Thoracic aorta (tissue), 2 donors: ENCODE results near the gene POU3F1. TPM values are rescaled to one million over a fixed set of nuclear protein-coding genes. Genes with fewer than 3 reads are reported as not detected.

Source experiments
- ATAC-seq: fragments of 150-250 bp; one replicate; pipeline ENCODE4 v1.8.0; 2017; ENCODE audit warnings: low read depth; ENCODE audit not compliant: insufficient number of reproducible peaks, low FRiP score
- DNase-seq: peaks from one replicate; pipeline ENCODE4 v3.0.0-alpha.2; 2020; ENCODE audit warnings: low spot score
- H3K27ac ChIP-seq, 2 donors: fragments of 200-600 bp; sonication (generic); 1 replicate in 1 of 2; 2 replicates in 1 of 2; pipeline ENCODE4 v1.5.1; 2016; ENCODE audit warnings: mild to moderate bottlenecking in 2 of 2, moderate library complexity in 2 of 2
- H3K27me3 ChIP-seq: fragments of 200-600 bp; sonication (generic); replicated peaks from 2 replicates; pipeline ENCODE4 v1.6.0; 2016; ENCODE audit warnings: mild to moderate bottlenecking; ENCODE audit not compliant: insufficient read depth
- H3K36me3 ChIP-seq: fragments of 200-600 bp; sonication (generic); one replicate; pipeline ENCODE4 v1.5.1; 2016
- H3K4me1 ChIP-seq, 2 donors: fragments of 200-600 bp; sonication (generic); 1 replicate in 1 of 2; 2 replicates in 1 of 2; pipeline versions ENCODE4 v1.5.1 to v1.6.0; 2016; ENCODE audit warnings: low read depth in 2 of 2, mild to moderate bottlenecking in 1 of 2; ENCODE audit not compliant: control insufficient read depth in 1 of 2
- H3K4me3 ChIP-seq: fragments of 200-600 bp; sonication (generic); 2 replicates; pipeline ENCODE4 v1.5.1; 2016; ENCODE audit warnings: mild to moderate bottlenecking
- H3K9me3 ChIP-seq: fragments of 200-600 bp; sonication (generic); 2 replicates; pipeline ENCODE4 v1.5.1; 2016
- total RNA-seq, 2 donors: library from RNA; depleted of rRNA; stranded (reverse); fragments of >200 nt; gene quantifications; one replicate each; pipeline versions ENCODE4 v1.1.0 to v1.2.3, GENCODE V29; 2016
- TF ChIP-seq, protein P1 (sequence below): fragments of 200-600 bp; sonication (generic); IDR thresholded peaks from one replicate; pipeline ENCODE4 v1.5.1; 2019; ENCODE audit warnings: antibody characterized with exemption

The POU3F1 gene
- total RNA-seq, 2 donors from 2014 or later = not detected

DNA sequence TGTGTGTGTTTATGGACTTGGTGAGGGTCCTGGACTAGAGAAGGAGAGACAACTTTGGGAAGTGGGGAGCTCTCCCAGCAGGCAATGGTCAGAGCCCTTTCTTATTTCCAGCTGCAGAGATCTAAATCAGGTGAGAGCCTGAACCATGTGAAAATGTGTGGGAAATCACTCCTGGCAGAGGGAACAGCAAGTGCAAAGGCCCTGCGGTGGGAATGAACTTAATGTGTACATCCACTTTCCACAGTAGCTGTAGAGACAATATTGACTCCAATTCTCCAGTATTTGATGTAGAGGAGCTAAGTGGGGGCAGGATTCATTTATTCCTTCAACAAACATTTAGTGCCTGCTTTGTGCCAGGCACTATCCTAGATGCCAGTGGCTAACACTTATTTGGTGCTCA, 14.7 kb upstream of the POU3F1 start:
- DNase-seq (no peak), ATAC-seq (no peak)
- no peak overlapping the region for H3K27ac ChIP-seq
- no peaks in the 10 kb centered on the region for H3K4me1 ChIP-seq
- no peaks in the 10 kb centered on the region for H3K27me3 ChIP-seq
- H3K9me3 ChIP-seq = no peaks in the 10 kb centered on the region
- no peak overlapping the region for H3K4me3 ChIP-seq
- TF ChIP-seq, protein P1, sequence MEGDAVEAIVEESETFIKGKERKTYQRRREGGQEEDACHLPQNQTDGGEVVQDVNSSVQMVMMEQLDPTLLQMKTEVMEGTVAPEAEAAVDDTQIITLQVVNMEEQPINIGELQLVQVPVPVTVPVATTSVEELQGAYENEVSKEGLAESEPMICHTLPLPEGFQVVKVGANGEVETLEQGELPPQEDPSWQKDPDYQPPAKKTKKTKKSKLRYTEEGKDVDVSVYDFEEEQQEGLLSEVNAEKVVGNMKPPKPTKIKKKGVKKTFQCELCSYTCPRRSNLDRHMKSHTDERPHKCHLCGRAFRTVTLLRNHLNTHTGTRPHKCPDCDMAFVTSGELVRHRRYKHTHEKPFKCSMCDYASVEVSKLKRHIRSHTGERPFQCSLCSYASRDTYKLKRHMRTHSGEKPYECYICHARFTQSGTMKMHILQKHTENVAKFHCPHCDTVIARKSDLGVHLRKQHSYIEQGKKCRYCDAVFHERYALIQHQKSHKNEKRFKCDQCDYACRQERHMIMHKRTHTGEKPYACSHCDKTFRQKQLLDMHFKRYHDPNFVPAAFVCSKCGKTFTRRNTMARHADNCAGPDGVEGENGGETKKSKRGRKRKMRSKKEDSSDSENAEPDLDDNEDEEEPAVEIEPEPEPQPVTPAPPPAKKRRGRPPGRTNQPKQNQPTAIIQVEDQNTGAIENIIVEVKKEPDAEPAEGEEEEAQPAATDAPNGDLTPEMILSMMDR = no peak
- no peaks in the 10 kb centered on the region for H3K36me3 ChIP-seq

DNA sequence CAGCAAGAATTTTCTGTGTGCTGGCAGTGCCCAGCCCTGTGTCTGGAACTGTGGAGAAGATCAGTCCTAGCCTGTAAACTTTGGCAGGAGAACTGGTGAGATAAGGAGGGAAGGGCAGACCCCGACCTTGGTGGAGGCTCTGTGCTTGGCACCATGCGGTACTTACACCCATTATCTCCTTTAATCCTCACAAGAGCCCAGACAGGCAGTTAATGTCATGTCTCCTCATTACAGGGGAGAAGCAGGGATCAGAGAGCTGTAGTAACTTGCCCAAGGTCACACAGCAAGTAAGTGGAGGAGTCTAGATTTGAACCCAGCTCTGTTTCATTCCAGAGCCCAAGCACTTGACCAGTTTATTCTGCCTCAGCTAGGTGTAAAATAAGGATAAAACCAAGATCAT, 13.9 kb upstream of the POU3F1 start:
- ATAC-seq = no peak
- TF ChIP-seq, protein P1 = no peak

DNA sequence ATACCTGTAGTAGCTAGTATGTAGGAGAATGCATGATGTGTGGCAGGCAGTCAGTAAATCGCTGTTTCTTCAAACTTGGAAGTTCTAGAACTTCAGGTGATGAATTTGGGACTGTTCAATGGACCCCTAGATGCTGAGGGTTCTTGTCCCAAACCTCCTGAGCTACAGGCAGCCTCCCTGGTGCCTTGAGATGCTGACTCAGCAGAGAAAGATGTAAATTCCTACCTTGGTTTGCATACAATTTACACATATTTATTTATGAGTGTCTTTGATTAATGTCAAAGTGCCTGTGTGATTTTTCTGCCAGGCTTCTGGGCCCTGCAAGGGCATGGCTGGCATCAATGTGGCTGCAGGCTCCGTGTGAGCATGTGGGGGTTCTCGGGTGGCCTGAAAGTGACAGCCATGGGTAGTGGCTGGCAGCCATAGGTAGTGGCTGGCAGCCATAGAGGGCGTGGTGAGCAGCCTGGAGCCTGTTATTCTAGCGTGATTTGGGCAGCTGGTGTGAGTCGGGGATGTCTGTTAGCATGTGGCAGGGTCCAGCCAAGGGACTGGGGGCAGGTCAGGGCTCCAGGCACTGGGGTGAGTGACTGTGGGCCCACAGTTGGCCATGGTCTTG, 13.2 kb upstream of the POU3F1 start:
- Histone ChIP-seq H3K9me3 (no peaks in the 10 kb centered on the region), H3K27me3 (peaks cover 4% of the 10 kb centered on the region), H3K27ac (no peak overlapping the region), H3K4me1 (no peaks in the 10 kb centered on the region), H3K4me3 (no peak overlapping the region), H3K36me3 (no peaks in the 10 kb centered on the region)
- ATAC-seq (no peak), DNase-seq (no peak)
- TF ChIP-seq, protein P1 = no peak

More for the DNA sequence above, 13.9 kb upstream of the POU3F1 start:
- Histone ChIP-seq H3K36me3 (no peaks in the 10 kb centered on the region), H3K4me1 (no peaks in the 10 kb centered on the region), H3K4me3 (no peak overlapping the region), H3K27me3 (no peaks in the 10 kb centered on the region), H3K9me3 (no peaks in the 10 kb centered on the region), H3K27ac (no peak overlapping the region)
- DNase-seq = no peak

DNA sequence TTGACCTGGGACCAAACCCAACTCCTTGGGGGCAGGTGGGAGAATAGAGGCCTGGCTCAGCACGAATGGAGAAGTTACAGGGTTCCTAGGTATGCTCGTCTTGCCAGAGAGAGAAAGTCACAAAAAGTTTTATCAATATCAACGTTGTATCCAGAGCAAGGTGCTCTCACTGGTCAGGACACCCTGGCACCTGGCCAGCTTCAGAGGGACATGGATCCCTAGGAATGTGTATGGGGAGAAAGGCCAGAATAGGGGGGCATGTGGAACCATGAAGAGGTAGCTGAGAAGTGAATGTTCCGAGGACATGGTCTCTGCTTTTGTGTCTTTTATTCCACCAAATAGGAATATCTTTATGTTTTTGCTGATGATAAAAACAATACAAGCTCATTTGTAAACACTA, 9.4 kb upstream of the POU3F1 start:
- Histone ChIP-seq H3K36me3 (no peaks in the 10 kb centered on the region), H3K27me3 (peaks cover 4% of the 10 kb centered on the region), H3K4me1 (no peaks in the 10 kb centered on the region), H3K9me3 (no peaks in the 10 kb centered on the region), H3K4me3 (no peak overlapping the region), H3K27ac (no peak overlapping the region)
- ATAC-seq (no peak), DNase-seq (no peak)
- TF ChIP-seq, protein P1 = no peak

DNA sequence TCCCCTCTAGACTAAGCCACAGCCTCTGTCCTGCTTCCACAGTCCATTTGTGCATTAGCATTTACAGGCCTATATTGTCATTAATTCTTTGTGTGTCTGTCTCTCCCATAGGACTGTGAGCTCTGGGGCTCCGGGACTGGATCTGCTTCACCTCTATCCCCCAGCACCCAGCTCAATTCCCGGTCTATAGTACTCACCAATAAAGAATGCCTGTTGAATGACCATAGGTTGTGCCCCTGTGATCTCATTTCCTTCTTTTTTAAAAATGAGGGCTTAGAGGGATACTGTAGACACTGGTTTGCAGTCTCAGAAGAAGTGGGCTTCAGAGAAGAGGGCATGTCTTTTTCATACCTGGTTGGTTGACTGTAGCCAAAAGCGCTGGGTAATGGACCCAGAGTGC, 8.8 kb upstream of the POU3F1 start:
- Histone ChIP-seq H3K9me3 (no peaks in the 10 kb centered on the region), H3K4me1 (no peaks in the 10 kb centered on the region), H3K27ac (no peak overlapping the region), H3K27me3 (peaks cover 4% of the 10 kb centered on the region), H3K36me3 (no peaks in the 10 kb centered on the region), H3K4me3 (no peak overlapping the region)
- ATAC-seq (no peak), DNase-seq (no peak)
- TF ChIP-seq, protein P1 = no peak
